GM18507 (cell line): Measurements from ENCODE around the gene ELP2.
"Not testable (repeated sequence)": the region's sequence is repeated elsewhere in the genome, so short reads cannot be mapped to it uniquely, and the experiment has no call there.

Source experiments
- DNase-seq: peaks from one replicate; pipeline ENCODE4 v3.0.0; 2011; ENCODE audit warnings: low read depth; ENCODE audit not compliant: insufficient read length; ENCODE audit errors: extremely low spot score
- FAIRE-seq: peaks from 2 replicates; lab custom pipeline; 2011; peaks lifted over from hg19 to GRCh38; lab: Jason Lieb, UNC

Gene ELP2

GRCh38 chr18:36116771-36117170 lies 12.9 kb upstream of the ELP2 start:
- DNase-seq, FAIRE-seq: not testable (repeated sequence)

GRCh38 chr18:36120297-36120696 lies 9.4 kb upstream of the ELP2 start:
- DNase-seq = no peak
- no peak for FAIRE-seq

- FAIRE-seq (no peak), DNase-seq (no peak)
These were observed 4.9 kb upstream of the ELP2 start for GRCh38 chr18:36124841-36125240.

- no peak for DNase-seq
- no peak for FAIRE-seq
These were observed 3.0 kb upstream of the ELP2 start for GRCh38 chr18:36126668-36127067.

GRCh38 chr18:36127836-36128529 lies 1.7 kb upstream of the ELP2 start:
- DNase-seq (no peak), FAIRE-seq (no peak)

- no peak for DNase-seq
- no peak for FAIRE-seq
These were observed 1.2 kb upstream of the ELP2 start for GRCh38 chr18:36128530-36128870.

- DNase-seq (no peak), FAIRE-seq (no peak)
These were observed 796 bp upstream of the ELP2 start for GRCh38 chr18:36128907-36129299.

GRCh38 chr18:36130039-36130831 lies 536 bp downstream of the ELP2 start:
- FAIRE-seq = no peak
- DNase-seq = no peak

- no peak for FAIRE-seq
- DNase-seq = no peak
These were observed 1.4 kb downstream of the ELP2 start for GRCh38 chr18:36130883-36131653.

- no peak for FAIRE-seq
These were observed 2.2 kb downstream of the ELP2 start for GRCh38 chr18:36131692-36132483.

GRCh38 chr18:36132756-36133155 lies 3.1 kb downstream of the ELP2 start:
- DNase-seq (no peak), FAIRE-seq (no peak)

More at GRCh38 chr18:36131692-36132483, 2.2 kb downstream of the ELP2 start:
- no peak for DNase-seq

GRCh38 chr18:36135264-36135663 lies 5.6 kb downstream of the ELP2 start:
- no peak for DNase-seq
- FAIRE-seq = no peak

- DNase-seq (no peak), FAIRE-seq (no peak)
These were observed 9.5 kb downstream of the ELP2 start for GRCh38 chr18:36139245-36139644.

- DNase-seq (no peak), FAIRE-seq (no peak)
These were observed 11.9 kb downstream of the ELP2 start for GRCh38 chr18:36141576-36141975.

- FAIRE-seq = no peak
- DNase-seq = no peak
These were observed 13.1 kb downstream of the ELP2 start for GRCh38 chr18:36142751-36143150.

GRCh38 chr18:36143391-36143790 lies 13.7 kb downstream of the ELP2 start:
- FAIRE-seq (no peak), DNase-seq (no peak)

- DNase-seq (no peak), FAIRE-seq (peak; percentile 74)
These were observed 20.0 kb downstream of the ELP2 start for GRCh38 chr18:36149514-36150289.

GRCh38 chr18:36152781-36153180 lies 23.1 kb downstream of the ELP2 start:
- no peak for DNase-seq
- FAIRE-seq = no peak

GRCh38 chr18:36153203-36153602 lies 23.5 kb downstream of the ELP2 start:
- no peak for DNase-seq
- FAIRE-seq = no peak
